ENCODE data around the gene UST.
"Not testable (repeated sequence)": the region's sequence is repeated elsewhere in the genome, so short reads cannot be mapped to it uniquely, and the experiment has no call there.

DNA sequence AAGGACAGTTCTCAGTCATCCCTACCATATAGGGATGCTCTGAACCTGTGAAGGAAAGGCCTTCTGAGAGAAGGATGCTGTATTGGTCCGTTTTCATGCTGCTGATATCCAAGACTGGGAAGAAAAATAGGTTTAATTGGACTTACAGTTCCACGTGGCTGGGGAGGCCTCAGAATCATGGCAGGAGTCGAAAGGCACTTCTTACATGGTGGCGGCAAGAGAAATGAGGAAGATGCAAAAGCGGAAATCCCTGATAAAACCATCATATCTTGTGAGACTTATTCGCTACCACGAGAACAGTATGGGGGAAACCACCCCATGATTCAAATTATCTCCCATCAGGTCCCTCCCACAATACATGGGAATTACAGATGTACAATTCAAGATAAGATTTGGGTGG, 209.3 kb downstream of the UST start:
- TF ChIP-seq CTCF (IDR thresholded peaks at IDR 0.05); ZFX (IDR thresholded peaks at IDR 0.05; ENCODE audit: borderline replicate concordance): not testable (repeated sequence)
